ENCODE data around the gene GALNT2. TPM values are rescaled to one million over a fixed set of nuclear protein-coding genes. Genes with fewer than 3 reads are reported as not detected.

The GALNT2 gene
- total RNA-seq, 1 experiment from 2014 or later = 47.0 TPM

DNA sequence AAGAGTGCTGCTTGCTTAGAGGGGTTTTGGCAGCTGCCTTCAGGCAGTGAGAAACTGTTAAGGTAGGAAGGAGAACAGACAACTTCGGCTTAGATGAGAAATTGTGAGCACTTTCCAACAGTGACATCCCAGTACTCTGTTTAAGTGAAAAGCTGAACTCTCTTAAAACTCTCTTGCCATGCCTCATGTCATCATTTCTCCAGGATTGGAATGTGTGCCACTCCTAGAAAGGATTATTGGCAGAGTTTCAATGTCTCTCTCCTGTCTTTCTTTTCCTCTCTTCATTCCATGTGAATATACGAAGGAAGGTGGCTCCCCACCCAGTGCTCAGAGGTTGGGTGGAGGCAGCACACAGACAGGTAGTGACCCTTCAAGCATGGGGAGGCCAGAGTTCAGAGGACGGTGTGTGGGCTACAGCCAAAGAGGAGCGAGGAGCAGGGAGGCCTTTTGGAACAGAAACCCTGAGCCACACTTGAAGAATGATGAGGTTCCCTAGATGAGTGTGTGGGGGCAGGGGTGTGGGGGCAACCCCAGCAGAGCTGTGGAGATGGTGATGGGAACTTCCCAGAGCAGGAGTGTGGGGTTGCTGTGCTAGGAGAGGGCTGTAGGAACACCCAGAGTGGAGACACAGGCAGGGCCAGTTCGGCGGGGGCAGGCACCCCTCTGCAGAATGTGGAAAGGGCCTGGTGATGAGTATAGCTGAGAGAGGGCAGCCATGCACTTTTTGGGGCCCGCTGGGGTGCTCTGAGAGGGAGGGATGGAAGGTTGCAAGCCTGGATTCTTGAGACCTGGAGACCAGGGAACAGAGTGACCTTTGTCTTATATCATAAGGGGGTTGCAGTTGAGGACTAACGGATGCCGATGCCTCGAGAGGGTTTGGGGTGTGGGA lies 58.8 kb downstream of the GALNT2 start:
- no peak for DNase-seq (ENCODE audit: extremely low read depth, low read depth)

GRCh38 chr1:230126529-230127104 lies 59.6 kb downstream of the GALNT2 start:
- no peak for DNase-seq (ENCODE audit: extremely low read depth, low read depth)

DNA sequence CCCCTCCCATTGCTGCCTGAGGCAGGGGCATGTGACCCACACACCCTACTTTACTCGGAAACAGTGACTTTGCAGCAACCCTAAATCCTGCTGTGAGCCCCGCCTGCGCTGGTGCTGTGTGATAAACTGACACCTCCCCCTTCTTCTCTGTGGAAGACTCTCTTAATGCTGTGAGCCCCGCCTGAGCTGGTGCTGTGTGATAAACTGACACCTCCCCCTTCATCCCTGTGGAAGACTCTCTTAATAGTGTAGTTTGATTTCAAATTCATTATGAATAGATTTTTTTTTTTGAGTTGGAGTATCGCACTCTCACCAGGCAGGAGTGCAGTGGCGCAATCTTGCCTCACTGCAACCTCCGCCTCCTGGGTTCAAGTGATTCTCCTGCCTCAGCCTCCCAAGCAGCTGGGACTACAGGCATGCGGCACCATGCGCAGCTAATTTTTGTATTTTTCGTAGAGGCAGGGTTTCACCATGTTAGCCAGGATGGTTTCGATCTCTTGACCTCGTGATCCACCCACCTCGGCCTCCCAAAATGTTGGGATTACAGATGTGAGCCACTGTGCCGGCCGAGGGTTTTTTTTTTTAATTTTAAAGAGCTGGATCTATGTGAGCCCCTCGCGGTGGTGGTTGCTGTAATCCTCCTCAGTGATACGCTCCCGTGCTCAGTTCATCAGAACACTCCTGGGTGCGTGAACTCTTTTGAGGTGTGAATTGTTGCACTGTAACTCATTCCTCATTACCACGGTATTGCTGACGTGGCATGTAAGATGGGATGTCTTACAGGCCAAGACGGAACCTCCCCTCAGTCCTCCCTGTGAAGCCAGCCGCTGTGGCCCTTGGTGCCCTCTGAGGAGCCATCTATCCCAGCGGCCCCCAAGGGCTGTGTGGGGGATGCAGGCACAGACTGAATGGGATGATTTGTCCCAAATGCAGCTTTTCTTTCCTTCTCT lies 60.3 kb downstream of the GALNT2 start:
- no peak for DNase-seq (ENCODE audit: extremely low read depth, low read depth)

- no peak for DNase-seq (ENCODE audit: extremely low read depth, low read depth)
Observed at GRCh38 chr1:230128569-230129285, 61.7 kb downstream of the GALNT2 start.

GRCh38 chr1:230129341-230129740 lies 62.3 kb downstream of the GALNT2 start:
- no peak for DNase-seq (ENCODE audit: extremely low read depth, low read depth)

GRCh38 chr1:230130172-230130944 lies 63.3 kb downstream of the GALNT2 start:
- DNase-seq (ENCODE audit: extremely low read depth, low read depth) = no peak

GRCh38 chr1:230131457-230131856 lies 64.4 kb downstream of the GALNT2 start:
- DNase-seq (ENCODE audit: extremely low read depth, low read depth) = no peak

- DNase-seq (ENCODE audit: extremely low read depth, low read depth) = no peak
Observed at GRCh38 chr1:230132758-230133157, 65.7 kb downstream of the GALNT2 start.

DNA sequence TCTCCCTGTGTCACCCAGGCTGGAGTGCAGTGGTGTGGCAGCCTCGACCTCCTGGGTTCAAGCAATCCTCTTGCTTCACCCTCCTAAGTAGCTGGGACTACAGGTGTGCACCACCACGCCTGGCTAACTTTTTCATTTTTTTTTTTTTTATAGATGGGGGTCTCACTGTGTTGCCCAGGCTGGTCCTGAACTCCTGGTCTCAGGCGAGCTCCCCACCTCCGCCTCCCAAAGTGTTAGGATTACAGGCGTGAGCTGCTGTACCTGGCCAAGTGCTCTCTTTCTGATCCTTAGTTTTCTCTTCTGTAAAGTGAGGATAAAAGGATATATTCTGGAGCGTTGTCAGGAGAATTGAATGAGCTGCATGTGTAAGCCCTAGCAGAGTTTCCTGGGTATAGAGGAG lies 68.7 kb downstream of the GALNT2 start:
- no peak for DNase-seq (ENCODE audit: extremely low read depth, low read depth)

- DNase-seq (ENCODE audit: extremely low read depth, low read depth) = no peak
Observed at GRCh38 chr1:230136453-230137336, 69.7 kb downstream of the GALNT2 start.

- DNase-seq (ENCODE audit: extremely low read depth, low read depth) = no peak
Observed at GRCh38 chr1:230137337-230137815, 70.3 kb downstream of the GALNT2 start.

DNA sequence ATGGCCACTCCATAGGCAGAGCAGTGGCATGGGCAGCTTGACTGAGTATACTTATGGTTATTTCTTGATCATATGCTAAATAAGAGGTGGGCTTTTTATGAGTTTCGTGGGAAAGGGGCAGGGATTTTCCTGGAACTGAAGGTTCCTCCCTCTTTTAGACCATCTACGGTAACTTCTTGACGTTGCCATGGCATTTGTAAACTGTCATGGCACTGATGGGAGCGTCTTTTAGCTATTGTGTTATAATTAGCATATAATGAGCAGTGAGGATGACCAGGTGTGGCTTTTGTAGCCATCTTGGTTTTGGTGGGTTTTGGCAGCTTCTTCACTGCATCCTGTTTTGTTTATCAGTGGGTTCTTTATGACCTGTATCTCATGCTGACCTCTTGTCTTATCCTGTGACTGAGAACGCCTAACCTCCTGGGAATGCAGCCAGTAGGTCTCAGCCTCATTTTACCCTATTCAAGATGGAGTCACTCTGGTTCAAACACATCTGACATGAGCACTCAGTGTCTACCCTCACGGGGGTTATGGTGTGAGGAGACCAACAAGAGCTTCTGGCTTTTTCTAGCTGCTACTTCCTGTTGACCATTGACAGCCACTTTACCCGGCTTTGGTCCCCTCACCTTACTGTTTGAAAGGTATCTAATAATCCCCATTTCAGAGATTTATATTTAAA lies 71.7 kb downstream of the GALNT2 start:
- no peak for DNase-seq (ENCODE audit: extremely low read depth, low read depth)

DNA sequence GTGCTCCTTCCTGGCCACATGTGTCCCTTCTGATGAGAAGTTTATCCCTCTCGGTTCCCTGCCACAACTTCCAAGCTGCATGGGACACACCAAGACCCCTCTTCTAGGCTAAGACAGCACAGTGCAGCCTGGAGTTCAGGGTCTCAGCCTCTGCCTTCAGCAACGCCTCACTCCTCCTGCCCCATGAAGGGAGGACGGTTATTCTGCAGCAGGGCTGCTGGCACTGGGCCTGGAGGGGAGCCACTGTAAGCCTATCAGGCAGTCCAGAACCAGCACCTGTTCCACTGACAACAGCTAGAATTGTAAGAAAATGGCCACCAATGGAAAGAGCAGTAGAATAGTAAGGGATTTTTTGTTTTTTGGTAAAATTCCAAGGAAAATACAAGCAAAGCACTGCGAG lies 72.3 kb downstream of the GALNT2 start:
- no peak for DNase-seq (ENCODE audit: extremely low read depth, low read depth)

DNA sequence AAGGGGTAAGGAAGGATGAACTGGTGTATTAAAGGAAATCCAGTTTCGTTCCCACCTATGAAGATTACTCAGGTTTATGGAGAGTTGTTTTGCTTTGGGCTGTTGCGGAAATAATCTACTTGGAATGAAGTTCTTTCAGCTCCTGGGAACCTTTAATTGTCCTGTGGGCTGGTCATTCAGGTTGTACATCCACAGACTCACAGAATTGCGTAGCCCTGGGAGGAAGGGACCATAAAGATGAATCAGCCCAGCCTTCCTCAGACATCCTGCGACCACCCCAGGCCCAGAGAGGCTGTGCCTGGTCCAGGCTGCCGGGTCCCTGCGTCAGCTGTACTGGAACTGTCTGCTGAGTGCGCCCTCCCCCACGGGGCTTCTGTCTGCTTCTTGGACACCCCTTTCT lies 72.7 kb downstream of the GALNT2 start:
- DNase-seq (ENCODE audit: extremely low read depth, low read depth) = no peak

GRCh38 chr1:230140221-230141020 lies 73.4 kb downstream of the GALNT2 start:
- no peak for DNase-seq (ENCODE audit: extremely low read depth, low read depth)

- DNase-seq (ENCODE audit: extremely low read depth, low read depth) = no peak
Observed at GRCh38 chr1:230141021-230141648, 74.1 kb downstream of the GALNT2 start.
